ENCODE measurements around the gene ZC3HAV1L.
"Not testable (repeated sequence)": the region's sequence is repeated elsewhere in the genome, so short reads cannot be mapped to it uniquely, and the experiment has no call there.

The ZC3HAV1L gene

DNA sequence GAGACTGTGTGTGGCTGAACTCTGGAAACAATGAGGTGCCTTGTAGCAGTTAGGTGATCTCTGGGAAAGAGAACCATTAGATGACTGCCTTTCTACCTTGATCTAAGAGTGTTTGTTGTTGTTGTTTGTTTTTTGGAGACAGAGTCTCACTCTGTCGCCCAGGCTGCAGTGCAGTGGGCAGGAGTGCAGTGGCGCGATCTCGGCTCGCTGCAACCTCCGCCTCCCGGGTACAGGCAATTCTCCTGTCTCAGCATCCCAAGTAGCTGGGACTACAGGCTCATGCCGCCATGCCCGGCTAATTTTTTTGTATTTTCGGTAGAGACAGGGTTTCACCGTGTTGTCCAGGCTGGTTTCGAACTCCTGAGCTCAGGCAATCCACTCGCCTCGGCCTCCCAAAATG lies 18.8 kb upstream of the ZC3HAV1L start:
- WGBS: 96% methylated on average over 14 of the region's 14 CpGs
- not testable (repeated sequence) for H2BK15ac ChIP-seq (ENCODE audit: low read depth, poor library complexity, severe bottlenecking); H3K9ac ChIP-seq (ENCODE audit: low read length); H3K79me1 ChIP-seq (replicated peaks; ENCODE audit: low read length, poor library complexity, severe bottlenecking); H2BK12ac ChIP-seq (ENCODE audit: low read length in 2 of 2); H2AK5ac ChIP-seq (ENCODE audit: low read length, severe bottlenecking); H3K27me3 ChIP-seq (ENCODE audit: control insufficient read depth in 1 of 2, insufficient read depth in 1 of 2, low read length in 2 of 2); H3K4me2 ChIP-seq (ENCODE audit: low read length, poor library complexity, severe bottlenecking); H3K23ac ChIP-seq (ENCODE audit: low read length in 2 of 2); H3K4ac ChIP-seq (ENCODE audit: low read depth in 1 of 2, low read length in 2 of 2); H4K91ac ChIP-seq (ENCODE audit: low read length); H3K14ac ChIP-seq (ENCODE audit: low read length in 2 of 2); H3K4me1 ChIP-seq (ENCODE audit: control insufficient read depth, insufficient read depth, low read depth, low read length); H3K9me3 ChIP-seq (ENCODE audit: control insufficient read depth, low read length); H3K18ac ChIP-seq (ENCODE audit: low read depth in 1 of 2, low read length in 2 of 2); H4K8ac ChIP-seq (ENCODE audit: low read length); H2BK120ac ChIP-seq (ENCODE audit: low read depth, low read length); DNase-seq; H2AFZ ChIP-seq (ENCODE audit: low read depth, low read length); H3K27ac ChIP-seq (ENCODE audit: low read length, poor library complexity, severe bottlenecking); H2BK5ac ChIP-seq (ENCODE audit: low read depth, low read length, poor library complexity, severe bottlenecking); H3K4me3 ChIP-seq (ENCODE audit: insufficient read depth in 1 of 2, low read depth in 1 of 2, low read length in 2 of 2)
- peaks cover 14 to 77% of the 10 kb centered on the region in 2 experiments for H3K36me3 ChIP-seq (ENCODE audit: control insufficient read depth in 1 of 2, insufficient read depth in 2 of 2, low read depth in 1 of 2, low read length in 2 of 2)

- H3K4me1 ChIP-seq (ENCODE audit: control insufficient read depth, insufficient read depth, low read depth, low read length): peaks cover 3% of the 10 kb centered on the region
- H3K18ac ChIP-seq (ENCODE audit: low read depth in 1 of 2, low read length in 2 of 2): no peak overlapping the region
- no peak overlapping the region for H3K23ac ChIP-seq (ENCODE audit: low read length in 2 of 2)
- peaks cover 12 to 81% of the 10 kb centered on the region in 2 experiments for H3K36me3 ChIP-seq (ENCODE audit: control insufficient read depth in 1 of 2, insufficient read depth in 2 of 2, low read depth in 1 of 2, low read length in 2 of 2)
- peaks cover 7% of the 10 kb centered on the region for H3K79me1 ChIP-seq (replicated peaks; ENCODE audit: low read length, poor library complexity, severe bottlenecking)
- H4K91ac ChIP-seq (ENCODE audit: low read length): no peak overlapping the region
- no peak overlapping the region for H3K4me3 ChIP-seq (ENCODE audit: insufficient read depth in 1 of 2, low read depth in 1 of 2, low read length in 2 of 2)
- H4K8ac ChIP-seq (ENCODE audit: low read length): no peak overlapping the region
- DNase-seq: no peak
- H3K27ac ChIP-seq (ENCODE audit: low read length, poor library complexity, severe bottlenecking): no peak overlapping the region
- H2BK120ac ChIP-seq (ENCODE audit: low read depth, low read length): no peak overlapping the region
- no peak overlapping the region for H2BK12ac ChIP-seq (ENCODE audit: low read length in 2 of 2)
- no peak overlapping the region for H2BK5ac ChIP-seq (ENCODE audit: low read depth, low read length, poor library complexity, severe bottlenecking)
- H3K4ac ChIP-seq (ENCODE audit: low read depth in 1 of 2, low read length in 2 of 2): no peak overlapping the region
- no peak overlapping the region for H3K9ac ChIP-seq (ENCODE audit: low read length)
- no peaks in the 10 kb centered on the region for H3K9me3 ChIP-seq (ENCODE audit: control insufficient read depth, low read length)
- no peak overlapping the region for H3K14ac ChIP-seq (ENCODE audit: low read length in 2 of 2)
- no peak overlapping the region for H3K4me2 ChIP-seq (ENCODE audit: low read length, poor library complexity, severe bottlenecking)
- H2AFZ ChIP-seq (ENCODE audit: low read depth, low read length): no peak overlapping the region
- 93% methylated on average over 2 of the region's 2 CpGs for WGBS
- no peaks in the 10 kb centered on the region for H3K27me3 ChIP-seq (ENCODE audit: control insufficient read depth in 1 of 2, insufficient read depth in 1 of 2, low read length in 2 of 2)
- H2AK5ac ChIP-seq (ENCODE audit: low read length, severe bottlenecking): no peak overlapping the region
- no peak overlapping the region for H2BK15ac ChIP-seq (ENCODE audit: low read depth, poor library complexity, severe bottlenecking)
These were observed 18.3 kb upstream of the ZC3HAV1L start for GRCh38 chr7:139054101-139054500.

DNA sequence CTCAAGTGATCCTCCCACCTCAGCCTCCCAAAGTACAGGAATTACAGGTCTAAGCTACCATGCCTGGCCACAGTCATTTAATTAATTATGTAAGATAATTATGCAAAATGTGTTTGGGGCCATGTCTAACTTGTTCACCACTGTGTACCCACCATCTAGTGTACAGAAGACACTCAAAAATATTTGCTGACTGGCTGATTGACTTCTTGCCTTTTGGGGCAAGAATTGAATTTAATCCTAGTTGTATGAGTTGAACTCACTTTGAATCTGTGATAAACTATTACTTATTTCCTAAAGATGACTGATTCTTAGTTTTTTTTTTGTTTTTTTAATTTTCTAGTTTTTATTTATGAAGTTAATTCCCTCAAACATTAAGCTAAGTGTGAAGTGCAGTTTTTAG lies 15.8 kb upstream of the ZC3HAV1L start:
- no peak overlapping the region for H3K9ac ChIP-seq (ENCODE audit: low read length)
- H3K4ac ChIP-seq (ENCODE audit: low read depth in 1 of 2, low read length in 2 of 2): no peak overlapping the region
- no peak overlapping the region for H2BK5ac ChIP-seq (ENCODE audit: low read depth, low read length, poor library complexity, severe bottlenecking)
- no peak overlapping the region for H3K4me3 ChIP-seq (ENCODE audit: insufficient read depth in 1 of 2, low read depth in 1 of 2, low read length in 2 of 2)
- no peak overlapping the region for H3K4me2 ChIP-seq (ENCODE audit: low read length, poor library complexity, severe bottlenecking)
- H3K27me3 ChIP-seq (ENCODE audit: control insufficient read depth in 1 of 2, insufficient read depth in 1 of 2, low read length in 2 of 2): no peaks in the 10 kb centered on the region
- peaks cover 3% of the 10 kb centered on the region for H3K4me1 ChIP-seq (ENCODE audit: control insufficient read depth, insufficient read depth, low read depth, low read length)
- H4K91ac ChIP-seq (ENCODE audit: low read length): no peak overlapping the region
- H3K79me1 ChIP-seq (replicated peaks; ENCODE audit: low read length, poor library complexity, severe bottlenecking): peaks cover 5% of the 10 kb centered on the region
- no peak overlapping the region for H3K18ac ChIP-seq (ENCODE audit: low read depth in 1 of 2, low read length in 2 of 2)
- no peak overlapping the region for H2BK12ac ChIP-seq (ENCODE audit: low read length in 2 of 2)
- no peak overlapping the region for H2AK5ac ChIP-seq (ENCODE audit: low read length, severe bottlenecking)
- no peaks in the 10 kb centered on the region for H3K9me3 ChIP-seq (ENCODE audit: control insufficient read depth, low read length)
- no peak for DNase-seq
- H3K27ac ChIP-seq (ENCODE audit: low read length, poor library complexity, severe bottlenecking): no peak overlapping the region
- no peak overlapping the region for H3K14ac ChIP-seq (ENCODE audit: low read length in 2 of 2)
- no peak overlapping the region for H2AFZ ChIP-seq (ENCODE audit: low read depth, low read length)
- H2BK120ac ChIP-seq (ENCODE audit: low read depth, low read length): no peak overlapping the region
- no peak overlapping the region for H4K8ac ChIP-seq (ENCODE audit: low read length)
- peaks cover 17 to 92% of the 10 kb centered on the region in 2 experiments for H3K36me3 ChIP-seq (ENCODE audit: control insufficient read depth in 1 of 2, insufficient read depth in 2 of 2, low read depth in 1 of 2, low read length in 2 of 2)
- no peak overlapping the region for H2BK15ac ChIP-seq (ENCODE audit: low read depth, poor library complexity, severe bottlenecking)
- H3K23ac ChIP-seq (ENCODE audit: low read length in 2 of 2): no peak overlapping the region

- no peak overlapping the region for H3K23ac ChIP-seq (ENCODE audit: low read length in 2 of 2)
- no peak overlapping the region for H3K9ac ChIP-seq (ENCODE audit: low read length)
- no peak overlapping the region for H2AFZ ChIP-seq (ENCODE audit: low read depth, low read length)
- H3K4ac ChIP-seq (ENCODE audit: low read depth in 1 of 2, low read length in 2 of 2): no peak overlapping the region
- no peaks in the 10 kb centered on the region for H3K9me3 ChIP-seq (ENCODE audit: control insufficient read depth, low read length)
- 100% methylated on average over 1 of the region's 1 CpG for WGBS
- no peak overlapping the region for H3K4me3 ChIP-seq (ENCODE audit: insufficient read depth in 1 of 2, low read depth in 1 of 2, low read length in 2 of 2)
- H3K18ac ChIP-seq (ENCODE audit: low read depth in 1 of 2, low read length in 2 of 2): no peak overlapping the region
- no peak overlapping the region for H2BK12ac ChIP-seq (ENCODE audit: low read length in 2 of 2)
- no peak overlapping the region for H4K91ac ChIP-seq (ENCODE audit: low read length)
- H3K27ac ChIP-seq (ENCODE audit: low read length, poor library complexity, severe bottlenecking): no peak overlapping the region
- H2AK5ac ChIP-seq (ENCODE audit: low read length, severe bottlenecking): no peak overlapping the region
- no peak overlapping the region for H3K4me2 ChIP-seq (ENCODE audit: low read length, poor library complexity, severe bottlenecking)
- no peak overlapping the region for H2BK120ac ChIP-seq (ENCODE audit: low read depth, low read length)
- peaks cover 3% of the 10 kb centered on the region for H3K79me1 ChIP-seq (replicated peaks; ENCODE audit: low read length, poor library complexity, severe bottlenecking)
- H3K4me1 ChIP-seq (ENCODE audit: control insufficient read depth, insufficient read depth, low read depth, low read length): peaks cover 3% of the 10 kb centered on the region
- no peak overlapping the region for H2BK5ac ChIP-seq (ENCODE audit: low read depth, low read length, poor library complexity, severe bottlenecking)
- peaks cover 17 to 95% of the 10 kb centered on the region in 2 experiments for H3K36me3 ChIP-seq (ENCODE audit: control insufficient read depth in 1 of 2, insufficient read depth in 2 of 2, low read depth in 1 of 2, low read length in 2 of 2)
- no peak overlapping the region for H3K14ac ChIP-seq (ENCODE audit: low read length in 2 of 2)
- H2BK15ac ChIP-seq (ENCODE audit: low read depth, poor library complexity, severe bottlenecking): no peak overlapping the region
- H4K8ac ChIP-seq (ENCODE audit: low read length): no peak overlapping the region
- no peaks in the 10 kb centered on the region for H3K27me3 ChIP-seq (ENCODE audit: control insufficient read depth in 1 of 2, insufficient read depth in 1 of 2, low read length in 2 of 2)
- DNase-seq: no peak
These were observed 14.1 kb upstream of the ZC3HAV1L start for GRCh38 chr7:139049936-139050335.

All from mesenchymal stem cell (in vitro differentiated cells and primary cell).